DMS 273 (cell line): ENCODE data around the gene FOXP3.
A peak's percentile ranks its signal among the peaks of the same experiment; 100 is the strongest.

Experiments
- DNase-seq: peaks from one replicate; lab custom pipeline; 2025; ENCODE audit not compliant: unreplicated experiment; lab: John Stamatoyannopoulos, UW

FOXP3 gene

GRCh38 chrX:49250578-49250977 is 13.9 kb downstream of the FOXP3 start:
- DNase-seq = no peak

GRCh38 chrX:49250066-49250465 is 14.4 kb downstream of the FOXP3 start:
- DNase-seq = no peak

- no peak for DNase-seq
Observed at GRCh38 chrX:49249616-49250015, 14.9 kb downstream of the FOXP3 start.

DNA sequence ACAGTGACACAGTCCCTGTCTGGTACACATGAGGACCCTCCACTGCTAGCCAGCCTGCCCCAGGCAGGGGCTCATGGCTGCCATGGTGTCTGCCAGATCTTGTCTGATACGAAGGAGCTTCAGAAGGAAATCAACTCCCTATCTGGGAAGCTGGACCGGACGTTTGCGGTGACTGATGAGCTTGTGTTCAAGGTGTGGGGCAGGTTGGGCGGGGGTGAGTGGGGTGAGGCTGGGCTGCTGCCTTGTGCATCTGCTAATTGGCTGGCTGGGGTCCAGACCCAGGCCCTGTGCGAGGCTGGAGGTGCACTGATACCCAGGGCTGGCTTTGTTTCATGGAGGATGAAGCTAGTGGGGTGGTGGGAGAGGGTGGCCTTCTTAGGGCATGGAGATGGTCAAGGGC is 15.4 kb downstream of the FOXP3 start:
- DNase-seq = no peak

GRCh38 chrX:49247916-49248811 is 16.3 kb downstream of the FOXP3 start:
- peak; percentile 57 for DNase-seq

DNA sequence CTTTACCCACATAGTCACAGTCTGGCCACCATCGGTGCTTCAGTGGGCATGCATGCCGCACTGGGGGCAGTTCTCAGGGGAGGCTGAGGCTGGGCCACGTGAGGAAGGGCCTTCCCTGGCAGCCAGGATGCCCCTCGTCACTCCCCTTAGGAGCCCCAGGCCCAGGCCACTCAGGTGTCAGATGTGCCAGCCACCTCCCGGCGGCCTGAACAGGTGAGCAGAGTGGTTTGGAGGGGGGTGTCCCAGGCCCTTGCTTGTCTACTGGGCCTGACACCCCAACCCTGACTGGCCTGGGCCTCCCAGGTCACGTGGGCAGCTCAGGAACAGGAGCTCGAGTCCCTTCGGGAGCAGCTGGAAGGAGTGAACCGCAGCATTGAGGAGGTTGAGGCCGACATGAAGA is 17.2 kb downstream of the FOXP3 start:
- DNase-seq = no peak

DNA sequence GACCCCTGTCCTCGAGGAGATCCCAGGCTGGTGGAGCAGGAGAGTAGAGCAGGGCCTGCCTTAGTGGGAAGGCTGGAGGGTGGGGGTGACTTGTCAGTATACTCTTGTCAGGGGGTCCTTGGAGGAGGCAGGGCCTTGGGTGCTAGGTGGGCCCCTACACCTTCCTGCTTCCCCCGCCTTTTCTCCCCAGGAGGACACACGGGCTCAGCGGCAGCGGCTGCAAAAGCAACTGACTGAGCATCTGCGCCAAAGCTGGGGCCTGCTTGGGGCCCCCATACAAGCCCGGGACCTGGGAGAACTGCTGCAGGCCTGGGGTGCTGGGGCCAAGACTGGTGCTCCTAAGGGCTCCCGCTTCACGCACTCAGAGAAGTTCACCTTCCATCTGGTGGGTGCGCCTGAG is 18.0 kb downstream of the FOXP3 start:
- DNase-seq = no peak

GRCh38 chrX:49244207-49244606 is 20.3 kb downstream of the FOXP3 start:
- DNase-seq = no peak

- DNase-seq = no peak
Observed at GRCh38 chrX:49243166-49243565, 21.3 kb downstream of the FOXP3 start.

- no peak for DNase-seq
Observed at GRCh38 chrX:49242545-49243066, 21.9 kb downstream of the FOXP3 start.

- no peak for DNase-seq
Observed at GRCh38 chrX:49238735-49239134, 25.8 kb downstream of the FOXP3 start.

DNA sequence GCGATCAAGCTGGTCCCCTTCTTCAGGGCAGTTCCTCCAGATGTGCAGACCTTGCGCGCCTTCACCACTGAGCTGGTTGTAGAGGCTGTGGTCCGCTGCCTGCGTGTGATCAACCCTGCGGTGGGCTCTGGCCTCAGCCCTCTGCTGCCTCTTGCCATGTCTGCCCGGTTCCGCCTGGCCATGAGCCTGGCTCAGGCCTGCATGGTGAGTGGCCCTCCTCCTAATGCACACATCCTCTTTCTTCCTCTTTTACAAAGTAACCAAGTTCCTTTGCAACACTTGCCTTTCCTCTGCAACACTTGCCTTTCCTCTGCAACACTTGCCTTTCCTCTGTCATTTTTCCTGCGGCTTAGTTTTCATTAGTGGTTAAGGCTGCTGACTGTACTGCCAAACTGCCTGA is 27.4 kb downstream of the FOXP3 start:
- DNase-seq = no peak

DNA sequence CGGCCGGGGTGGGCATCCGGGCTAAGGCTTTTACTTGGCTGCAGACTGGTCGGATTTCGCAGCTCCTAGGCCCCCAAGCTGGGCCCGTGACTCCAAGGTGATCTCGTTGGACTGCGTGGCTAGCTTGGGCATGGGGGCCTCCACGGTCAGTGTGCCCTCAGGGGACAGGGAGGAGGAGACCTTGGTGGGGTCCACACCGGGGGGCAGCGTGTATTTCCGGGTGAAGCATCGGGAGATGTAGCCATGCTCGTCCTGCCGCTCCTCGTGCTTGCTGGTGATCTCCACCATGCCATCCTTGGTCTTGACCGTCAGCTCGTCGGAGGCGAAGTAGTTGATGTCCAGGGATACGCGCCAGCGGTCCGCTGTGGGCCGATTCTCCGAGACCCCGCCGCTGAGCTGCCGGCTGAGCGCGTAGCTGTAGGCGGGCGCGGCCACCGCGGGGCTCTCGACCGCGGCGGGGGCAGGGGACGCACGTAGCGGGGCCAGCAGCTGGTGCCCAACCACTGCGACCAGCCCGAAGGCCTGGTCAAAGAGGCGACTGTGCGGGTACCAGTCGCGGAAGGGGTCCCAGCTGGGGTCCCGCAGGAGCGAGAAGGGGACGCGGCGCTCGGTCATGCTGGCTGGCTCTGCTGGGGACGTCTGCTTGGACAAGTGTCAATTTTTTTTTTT is 30.5 kb downstream of the FOXP3 start:
- no peak for DNase-seq

DNA sequence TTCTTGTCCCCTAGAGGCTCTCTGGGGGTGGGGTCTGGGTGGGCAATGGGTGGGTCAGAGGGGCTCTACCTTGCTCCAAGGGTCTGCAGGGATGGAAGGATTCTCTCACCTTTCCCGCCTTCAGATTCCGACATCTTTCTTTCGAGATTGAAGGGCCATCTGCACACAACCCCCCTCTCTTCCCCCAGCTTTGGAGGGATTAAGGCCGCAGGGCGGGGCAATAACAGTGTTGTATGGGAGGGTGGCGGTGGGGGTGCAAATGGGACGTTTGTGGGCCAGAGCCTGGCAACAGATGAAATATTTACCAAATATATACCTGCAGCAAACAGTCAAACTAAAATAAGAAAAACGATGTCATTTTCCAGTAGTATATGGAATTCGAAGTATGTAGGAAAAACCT is 31.3 kb downstream of the FOXP3 start, which contains the start of gene CACNA1F:
CACNA1F (minus strand) TSS at position 165 of the 400 bp plus-strand sequence; CDS start at position 134, 31 bp downstream.
- DNase-seq = no peak

DNA sequence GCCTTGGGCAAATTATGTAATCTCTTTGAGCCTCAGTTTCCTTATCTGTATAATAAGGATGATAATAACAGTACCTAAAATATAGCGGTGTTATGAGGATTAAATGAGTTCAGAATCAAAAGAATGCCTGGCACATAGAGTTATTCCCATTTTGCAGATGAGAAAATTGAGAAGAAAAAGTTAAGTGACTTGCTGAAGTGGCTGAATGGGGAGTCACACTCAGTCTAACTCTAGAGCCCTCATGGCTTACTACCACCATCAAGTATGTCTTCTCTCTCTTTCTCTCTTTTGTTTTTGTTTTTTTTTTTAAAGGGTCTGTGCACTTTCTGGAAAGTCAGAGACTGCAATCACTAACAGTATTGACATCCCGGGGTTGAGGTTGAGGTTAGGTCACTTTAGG is 32.0 kb downstream of the FOXP3 start:
- no peak for DNase-seq

DNA sequence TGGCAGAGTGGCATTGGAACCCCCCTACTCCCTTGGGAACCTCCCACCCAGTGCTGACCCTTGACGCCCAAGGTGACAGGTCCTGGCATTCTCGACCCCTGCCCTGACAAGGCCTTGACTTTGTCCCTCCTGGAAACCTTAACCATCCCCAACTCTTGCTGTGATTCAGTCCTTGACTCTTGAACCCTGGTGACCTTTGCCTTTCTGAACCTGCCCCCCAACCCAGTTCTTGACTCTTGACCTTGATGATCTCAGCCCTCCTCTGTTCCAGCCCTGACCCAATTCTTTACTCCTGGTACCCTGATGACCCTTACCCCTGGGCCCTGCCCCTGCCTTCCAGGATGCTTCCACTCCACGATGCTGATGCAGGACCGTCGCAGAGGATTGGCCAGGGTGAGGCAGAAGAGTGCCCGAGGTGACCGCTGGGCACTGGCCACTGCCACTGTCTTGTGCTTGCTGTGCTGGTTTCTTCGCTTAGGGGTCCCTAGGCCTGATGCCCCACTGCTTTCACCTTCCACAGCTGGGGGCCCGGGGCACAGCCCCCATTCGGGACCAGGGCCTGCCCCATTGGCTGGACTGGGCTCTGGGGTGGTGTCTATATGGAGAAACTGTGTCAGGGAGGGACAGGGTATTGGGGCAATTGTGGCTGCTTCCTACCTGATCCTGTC is 33.0 kb downstream of the FOXP3 start:
- DNase-seq = no peak

GRCh38 chrX:49230500-49231232 is 33.8 kb downstream of the FOXP3 start:
- DNase-seq = peak; percentile 75

DNA sequence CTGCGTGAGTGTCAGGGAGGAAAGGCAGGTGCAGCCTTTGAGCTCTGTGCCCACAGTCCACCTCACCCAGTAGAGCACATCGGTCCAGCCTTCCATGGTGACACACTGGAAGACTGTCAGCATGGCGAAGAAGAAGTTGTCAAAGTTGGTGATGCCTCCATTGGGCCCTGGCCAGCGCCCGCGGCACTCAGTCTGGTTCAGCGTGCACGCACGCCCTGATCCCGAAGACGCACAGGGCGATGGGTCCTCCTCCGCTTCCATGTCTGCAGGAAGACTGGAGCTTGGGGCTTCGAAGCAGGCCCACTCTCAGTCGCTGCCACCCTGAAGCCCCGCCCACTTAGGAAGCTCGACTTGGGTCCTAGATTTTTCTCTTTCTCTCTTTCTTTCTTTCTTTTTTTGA is 36.3 kb downstream of the FOXP3 start:
- DNase-seq = no peak

- DNase-seq = no peak
Observed at GRCh38 chrX:49227726-49228125, 36.8 kb downstream of the FOXP3 start.

GRCh38 chrX:49226946-49227345 is 37.6 kb downstream of the FOXP3 start:
- no peak for DNase-seq

- DNase-seq = no peak
Observed at GRCh38 chrX:49225858-49226257, 38.7 kb downstream of the FOXP3 start.
